HG03354 (cell line): ENCODE measurements around the gene UBE2D1.

Source experiments
- ATAC-seq: cut with Tn5 transposase; IDR thresholded peaks from one replicate; pipeline ENCODE4 v1.9.1; 2021; ENCODE audit warnings: mild to moderate bottlenecking; ENCODE audit not compliant: unreplicated experiment, poor library complexity, severe bottlenecking

UBE2D1 gene

GRCh38 chr10:58334817-58335305 lies at the start of gene UBE2D1:
Gene UBE2D1 (plus strand): TSS chr10:58335006. CDS start chr10:58335202, 196 bp downstream.
- peak; percentile 96 for ATAC-seq

DNA sequence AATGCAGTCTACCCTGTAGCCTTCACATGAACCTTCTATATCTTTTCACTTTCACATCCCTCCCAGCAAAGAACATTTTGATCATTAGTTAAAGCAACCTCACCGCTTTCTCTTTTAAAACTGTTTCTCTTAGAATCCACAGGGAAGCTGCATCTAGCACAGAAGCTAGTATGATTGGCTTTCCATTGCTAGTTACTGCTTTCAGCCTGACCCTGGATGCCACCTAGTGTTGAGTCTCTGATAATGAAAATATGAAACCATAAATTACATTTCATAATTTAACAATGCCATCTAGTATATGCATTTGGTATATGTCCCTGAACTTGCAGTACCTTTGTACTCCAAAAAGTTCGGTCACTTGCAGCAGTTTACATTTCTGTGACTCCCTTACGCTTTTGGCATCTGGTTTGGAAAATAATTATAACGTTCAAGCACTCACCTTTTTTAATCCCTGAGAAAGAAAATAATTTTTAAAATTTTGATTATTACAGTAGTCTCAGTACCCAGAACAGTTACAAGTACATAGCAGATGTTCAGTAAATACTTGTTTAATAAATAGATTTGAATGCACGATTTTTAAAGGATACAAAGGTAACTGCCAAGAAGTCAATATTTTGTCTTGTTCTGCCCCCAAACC lies 43.1 kb upstream of the UBE2D1 start:
- peak; percentile 94 for ATAC-seq

- no peak for ATAC-seq
These were observed 40.8 kb upstream of the UBE2D1 start for GRCh38 chr10:58293989-58294388.

- peak; percentile 93 for ATAC-seq
These were observed 35.2 kb upstream of the UBE2D1 start for GRCh38 chr10:58299580-58299979.

GRCh38 chr10:58300676-58301075 lies 34.1 kb upstream of the UBE2D1 start:
- no peak for ATAC-seq

DNA sequence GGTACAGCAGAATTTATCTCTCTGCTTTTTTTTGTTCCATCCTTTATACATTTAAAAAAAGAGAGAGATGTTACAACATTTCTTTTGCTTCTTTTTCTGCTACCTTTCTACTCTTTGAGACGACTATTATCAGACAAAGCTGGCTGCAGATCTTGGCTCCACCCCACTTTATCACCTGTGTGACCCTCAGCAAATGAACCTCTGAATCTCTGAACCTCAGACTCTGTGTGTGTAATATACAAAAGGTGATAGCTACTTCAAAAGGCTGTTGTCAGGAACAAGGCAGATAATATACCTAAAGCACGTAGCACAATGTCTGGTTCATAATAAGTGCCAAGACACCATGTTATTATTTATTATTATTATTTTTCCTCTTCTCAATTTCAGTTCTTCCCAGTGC lies 32.6 kb upstream of the UBE2D1 start:
- no peak for ATAC-seq

- ATAC-seq = no peak
These were observed 30.6 kb upstream of the UBE2D1 start for GRCh38 chr10:58304099-58304633.

- no peak for ATAC-seq
These were observed 29.0 kb upstream of the UBE2D1 start for GRCh38 chr10:58305821-58306220.

GRCh38 chr10:58307676-58308075 lies 27.1 kb upstream of the UBE2D1 start:
- no peak for ATAC-seq

DNA sequence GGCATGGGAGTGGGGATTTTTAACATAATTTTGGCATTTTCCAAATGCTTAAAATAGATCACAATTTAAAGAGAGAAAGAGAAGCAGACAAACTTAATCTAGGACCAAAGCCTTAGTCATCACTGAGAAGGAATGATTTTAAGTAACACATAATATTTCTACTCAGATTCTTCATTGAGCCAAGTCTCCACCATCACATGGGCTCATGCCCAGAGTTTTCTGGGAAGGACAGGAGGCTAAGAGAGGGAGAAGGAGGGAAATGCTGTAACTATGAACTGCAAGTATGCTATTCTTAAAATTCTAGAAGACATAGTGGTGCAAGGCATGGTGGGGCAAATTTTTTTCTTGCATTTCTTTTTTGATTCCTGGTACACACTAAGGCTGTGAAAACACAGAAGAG lies 23.8 kb upstream of the UBE2D1 start:
- no peak for ATAC-seq

DNA sequence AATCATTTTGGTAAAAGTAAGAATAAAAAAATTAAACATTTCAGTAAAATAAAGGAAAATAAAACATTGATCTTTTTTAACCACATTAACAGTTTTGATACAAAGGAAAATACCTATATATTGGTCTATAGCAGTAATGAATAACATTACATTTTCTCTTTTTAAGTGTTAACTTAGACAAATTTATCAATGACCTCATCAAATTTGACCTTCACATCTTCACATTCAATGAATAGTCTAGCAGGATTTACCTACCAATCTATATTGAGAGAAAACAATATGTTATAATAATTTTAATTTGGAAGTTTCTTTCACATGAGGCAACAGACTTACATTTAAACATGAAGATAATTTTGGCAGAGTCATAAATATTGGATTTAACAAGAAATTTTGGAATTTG lies 17.9 kb upstream of the UBE2D1 start:
- no peak for ATAC-seq

GRCh38 chr10:58318346-58318745 lies 16.5 kb upstream of the UBE2D1 start:
- ATAC-seq = no peak

DNA sequence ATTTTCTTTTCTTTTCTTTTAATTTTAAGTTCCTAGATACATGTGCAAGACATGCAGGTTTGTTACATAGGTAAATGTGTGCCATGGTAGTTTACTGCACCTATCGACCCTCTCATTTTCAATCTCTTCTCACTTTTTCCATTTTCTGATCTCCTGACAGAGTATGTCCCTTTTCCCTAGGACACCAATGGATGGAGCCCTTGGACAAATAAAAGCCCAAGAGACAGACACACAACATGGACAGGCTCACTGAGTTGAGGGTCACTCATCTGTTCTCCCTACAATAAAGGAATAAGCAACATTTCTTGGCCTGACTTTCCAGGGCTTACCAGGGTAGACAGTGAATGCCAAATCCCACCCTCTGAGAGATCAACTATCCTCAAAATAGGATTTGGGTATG lies 15.2 kb upstream of the UBE2D1 start:
- no peak for ATAC-seq

- no peak for ATAC-seq
These were observed 14.3 kb upstream of the UBE2D1 start for GRCh38 chr10:58320351-58321049.

DNA sequence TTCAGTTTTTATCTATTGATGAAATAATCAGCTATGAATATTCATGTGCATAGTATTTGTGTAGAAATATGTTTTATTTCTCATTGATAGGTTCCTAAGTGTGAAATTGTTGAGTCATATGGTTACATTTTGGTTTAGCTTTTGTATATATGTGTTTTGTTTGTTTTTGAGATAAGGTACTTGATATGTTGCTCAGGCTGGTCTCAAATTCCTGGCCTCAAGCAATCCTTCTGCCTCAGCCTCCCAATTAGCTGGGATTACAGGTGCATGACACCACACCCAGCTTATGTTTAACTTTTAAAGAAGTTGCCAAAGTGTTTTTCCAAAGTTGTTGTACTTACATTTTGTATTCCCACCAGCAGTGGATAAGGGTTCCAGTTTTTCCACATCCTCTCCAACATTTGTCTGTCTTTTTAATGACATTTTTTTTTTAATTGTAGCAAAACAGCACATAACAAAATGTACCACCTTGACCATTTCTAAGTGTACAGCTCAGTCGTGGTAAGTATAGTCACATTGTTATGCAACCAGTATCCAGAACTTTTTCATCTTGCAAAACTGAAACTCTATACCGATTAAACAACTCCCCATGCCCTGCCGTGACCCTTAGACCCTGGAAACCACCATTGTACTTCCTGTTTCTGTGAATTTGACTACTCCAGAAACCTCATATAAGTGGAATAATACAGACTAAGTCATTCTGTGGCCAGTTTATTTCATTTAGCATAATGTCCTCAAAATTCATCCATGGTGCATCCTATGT lies 12.6 kb upstream of the UBE2D1 start:
- ATAC-seq = peak; percentile 90

DNA sequence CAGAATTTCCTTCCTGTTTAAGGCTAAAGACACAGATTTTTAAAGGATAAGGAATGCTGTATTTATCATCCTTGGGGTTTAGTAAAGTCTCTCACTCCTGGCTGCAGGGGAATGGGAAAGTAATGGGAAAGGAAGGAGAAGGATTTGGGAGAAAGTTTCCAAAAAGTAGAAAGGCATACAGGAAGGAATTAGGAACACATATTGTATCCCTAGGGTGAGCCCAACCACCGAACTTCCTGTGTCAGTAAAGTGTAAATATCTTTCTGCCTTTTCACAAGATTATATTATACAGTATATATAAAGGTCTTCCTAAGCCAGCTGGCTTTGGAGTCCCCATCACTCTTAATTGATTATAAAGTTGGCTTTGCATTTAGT lies 12.0 kb upstream of the UBE2D1 start:
- ATAC-seq = no peak

- no peak for ATAC-seq
These were observed 7.8 kb upstream of the UBE2D1 start for GRCh38 chr10:58326967-58327381.

GRCh38 chr10:58328233-58328632 lies 6.6 kb upstream of the UBE2D1 start:
- no peak for ATAC-seq

DNA sequence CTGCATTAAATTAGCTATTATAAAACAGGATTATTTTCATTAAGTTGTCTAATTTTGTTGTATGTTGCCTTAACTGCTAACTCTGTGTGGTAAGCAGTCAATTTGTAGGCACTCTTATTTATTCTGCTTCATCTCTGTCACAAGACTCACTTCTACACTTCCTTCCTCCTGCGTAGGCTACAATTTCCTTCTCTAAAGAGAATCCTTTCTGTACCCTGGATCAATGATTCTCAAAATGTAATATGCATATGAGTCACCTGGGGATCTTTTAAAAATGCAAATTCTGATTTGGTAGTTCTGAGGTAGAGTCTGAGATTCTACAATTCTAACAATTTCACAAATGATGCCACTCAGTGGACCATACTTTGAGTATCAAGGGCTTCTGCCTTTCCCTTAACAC lies 4.4 kb upstream of the UBE2D1 start:
- ATAC-seq = no peak

DNA sequence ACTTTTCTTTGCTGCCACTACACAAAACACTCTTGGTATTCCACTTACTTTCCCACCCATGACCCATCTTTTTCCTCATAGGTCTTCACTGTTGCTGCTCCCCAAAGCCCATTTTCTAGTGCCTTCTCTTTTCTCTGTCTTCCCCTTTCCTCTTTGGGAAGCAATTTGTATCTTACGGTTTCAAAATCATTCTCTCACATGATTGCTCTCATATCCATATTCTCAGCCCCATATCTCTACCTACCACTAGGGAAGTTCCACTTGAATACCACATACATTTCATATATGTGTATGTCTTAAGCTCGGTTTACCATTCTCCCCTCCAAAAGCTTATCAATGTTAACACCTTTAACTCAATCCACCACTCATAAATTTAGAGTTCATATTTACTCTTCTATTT lies 3.2 kb upstream of the UBE2D1 start:
- ATAC-seq = no peak
